HCT116 (cell line): Measurements from ENCODE around the gene GATAD2B. TPM values are rescaled to one million over a fixed set of nuclear protein-coding genes. Genes with fewer than 3 reads are reported as not detected.

Source experiments
- ATAC-seq: fragments of 200-7000 bp; cut with Tn5 transposase; 2 replicates; pipeline ENCODE4 v1.9.1; 2020; ENCODE audit warnings: mild to moderate bottlenecking, moderate library complexity
- BruUV-seq: library from RNA; stranded (reverse); fragments of 400-500 nt; replicated peaks from 2 replicates; lab custom pipeline; 2021; lab: Mats Ljungman, UMichigan
- CTCF ChIA-PET: fragments of 300-600 bp; sonication (Branson Sonifier 250); formaldehyde crosslinking; loops from one replicate; lab custom pipeline; 2021; ENCODE audit warnings: antibody characterized with exemption; lab: Charles Lee
- POLR2A ChIA-PET: fragments of 300-600, 350-600 bp; sonication (Branson Sonifier 250); formaldehyde crosslinking; loops from one replicate; lab custom pipeline; 2021; ENCODE audit warnings: antibody characterized with exemption; lab: Charles Lee
- RAD21 ChIA-PET, 2 experiments: fragments of 300-600 bp; sonication (Branson Sonifier 250); formaldehyde crosslinking; loops; one replicate each; lab custom pipeline; 2023; ENCODE audit warnings: low total read pairs in 2 of 2; ENCODE audit not compliant: uncharacterized antibody in 2 of 2, unreplicated experiment in 2 of 2, low non-redundant PET in 1 of 2; lab: Charles Lee
- DNase-seq: peaks from one replicate; pipeline ENCODE4 v3.0.0-alpha.2; 2010; ENCODE audit warnings: low read depth, low spot score
- H2AFZ ChIP-seq: fragments of 200-600 bp; shearing (Covaris generic), sonication (generic); 2 replicates; pipeline ENCODE4 v1.6.1; 2017; ENCODE audit warnings: low read depth, mixed run types, mixed read lengths, antibody characterized with exemption, low read length; ENCODE audit not compliant: poor library complexity, severe bottlenecking
- H3K27ac ChIP-seq: 2 replicates; pipeline ENCODE4 v1.5.1; 2012; ENCODE audit warnings: low read depth, low read length
- H3K27me3 ChIP-seq: fragments of 200-600 bp; sonication (generic); 2 replicates; pipeline ENCODE4 v1.6.1; 2016; ENCODE audit warnings: mixed run types, low read length, mixed read lengths; ENCODE audit not compliant: insufficient read depth
- H3K36me3 ChIP-seq, 2 experiments: fragments of 200-500 bp in 1 of 2; fragments of 200-600 bp in 1 of 2; sonication (Bioruptor generic) in 1 of 2; sonication (generic) in 1 of 2; 2 replicates each; pipeline versions ENCODE4 v1.5.1 to v1.6.1; 2014 to 2016; ENCODE audit warnings: low read length in 2 of 2, inconsistent platforms in 1 of 2, mixed read lengths in 1 of 2, mixed run types in 1 of 2; ENCODE audit not compliant: insufficient read depth in 2 of 2, control insufficient read depth in 1 of 2
- H3K4me1 ChIP-seq, 2 experiments: fragments of 200-600 bp in 1 of 2; sonication (generic) in 1 of 2; 2 replicates each; pipeline versions ENCODE4 v1.5.1 to v1.6.1; 2012 to 2017; ENCODE audit warnings: low read length in 2 of 2, inconsistent platforms in 1 of 2, mild to moderate bottlenecking in 1 of 2, mixed read lengths in 1 of 2, mixed run types in 1 of 2, moderate library complexity in 1 of 2; ENCODE audit not compliant: insufficient read depth in 2 of 2, control insufficient read depth in 1 of 2
- H3K4me2 ChIP-seq: fragments of 200-600 bp; sonication (generic); 2 replicates; pipeline ENCODE4 v1.6.1; 2017; ENCODE audit warnings: mixed run types, low read length, mixed read lengths
- H3K4me3 ChIP-seq, 2 experiments: fragments of 200-600 bp in 1 of 2; sonication (generic) in 1 of 2; replicated peaks in 1 of 2; 2 replicates each; pipeline ENCODE4 v1.5.1; 2011 to 2016; ENCODE audit warnings: low read length in 2 of 2, control low read depth in 1 of 2, low read depth in 1 of 2, mild to moderate bottlenecking in 1 of 2, mixed read lengths in 1 of 2, mixed run types in 1 of 2
- H3K79me2 ChIP-seq: fragments of 200-600 bp; sonication (generic); 2 replicates; pipeline ENCODE4 v1.6.1; 2017; ENCODE audit warnings: mild to moderate bottlenecking, mixed run types, low read length, moderate library complexity, mixed read lengths; ENCODE audit not compliant: insufficient read depth
- H3K9ac ChIP-seq: fragments of 200-600 bp; sonication (generic); 2 replicates; pipeline ENCODE4 v1.6.1; 2016; ENCODE audit warnings: low read length, mixed read lengths
- H3K9me2 ChIP-seq: fragments of 200-600 bp; sonication (generic), shearing (Covaris generic); 2 replicates; pipeline ENCODE4 v1.6.1; 2017; ENCODE audit warnings: mixed run types, mild to moderate bottlenecking, moderate library complexity; ENCODE audit not compliant: insufficient read depth
- H3K9me3 ChIP-seq, 2 experiments: fragments of 200-500 bp in 1 of 2; fragments of 200-600 bp in 1 of 2; sonication (Bioruptor generic) in 1 of 2; sonication (generic) in 1 of 2; 2 replicates each; pipeline ENCODE4 v1.6.1; 2014 to 2017; ENCODE audit warnings: low read length in 2 of 2, mixed read lengths in 2 of 2, inconsistent platforms in 1 of 2, low read depth in 1 of 2, mild to moderate bottlenecking in 1 of 2, mixed run types in 1 of 2, moderate library complexity in 1 of 2; ENCODE audit not compliant: control insufficient read depth in 1 of 2, insufficient read depth in 1 of 2
- H4K20me1 ChIP-seq: fragments of 200-600 bp; sonication (generic), shearing (Covaris generic); 2 replicates; pipeline ENCODE4 v1.6.1; 2017; ENCODE audit warnings: mixed run types, mild to moderate bottlenecking, moderate library complexity; ENCODE audit not compliant: insufficient read depth
- ATF3 ChIP-seq: IDR thresholded peaks from 2 replicates; pipeline ENCODE4 v1.6.1; 2012
- CEBPB ChIP-seq: IDR thresholded peaks from 2 replicates; pipeline ENCODE4 v1.6.1; 2012; ENCODE audit warnings: low read depth
- CTCF ChIP-seq, 3 experiments: fragments of 200-600 bp in 1 of 3; sonication (generic) in 1 of 3; IDR thresholded peaks in 2 of 3; conservative IDR thresholded peaks in 1 of 3; 2 replicates each; pipeline ENCODE4 v1.5.1; 2012 to 2017; ENCODE audit warnings: low read depth in 2 of 3, low read length in 2 of 3, antibody characterized with exemption in 1 of 3, borderline replicate concordance in 1 of 3, control low read depth in 1 of 3, mild to moderate bottlenecking in 1 of 3, mixed read lengths in 1 of 3, mixed run types in 1 of 3, moderate library complexity in 1 of 3; ENCODE audit not compliant: insufficient read depth in 1 of 3
- ELF1 ChIP-seq: IDR thresholded peaks from 2 replicates; pipeline ENCODE4 v1.6.1; 2012; ENCODE audit warnings: low read depth, borderline replicate concordance
- EZH2 ChIP-seq: fragments of 200-600 bp; sonication (generic); IDR thresholded peaks from 2 replicates; pipeline ENCODE4 v1.6.1; 2017; ENCODE audit warnings: antibody characterized with exemption, mixed run types
- EZH2phosphoT487 ChIP-seq: fragments of 200-600 bp; IDR thresholded peaks from 2 replicates; pipeline ENCODE4 v1.6.1; 2018; ENCODE audit warnings: antibody characterized with exemption, borderline replicate concordance
- FOSL1 ChIP-seq: IDR thresholded peaks from 2 replicates; pipeline ENCODE4 v1.6.1; 2012; ENCODE audit warnings: low read depth
- JUND ChIP-seq: IDR thresholded peaks from 2 replicates; pipeline ENCODE4 v1.6.1; 2012
- MAX ChIP-seq: IDR thresholded peaks from 2 replicates; pipeline ENCODE4 v1.6.1; 2012
- POLR2A ChIP-seq: IDR thresholded peaks from 2 replicates; pipeline ENCODE4 v1.7.0; 2011; ENCODE audit warnings: borderline replicate concordance; ENCODE audit not compliant: insufficient read depth, insufficient read length; ENCODE audit errors: extremely low read depth
- RAD21 ChIP-seq: IDR thresholded peaks from 2 replicates; pipeline ENCODE4 v1.6.1; 2012; ENCODE audit warnings: low read depth, mild to moderate bottlenecking
- REST ChIP-seq: IDR thresholded peaks from 2 replicates; pipeline ENCODE4 v1.6.1; 2012; ENCODE audit warnings: low read depth
- SP1 ChIP-seq: IDR thresholded peaks from 2 replicates; pipeline ENCODE4 v1.6.1; 2012; ENCODE audit warnings: low read depth
- SRF ChIP-seq: IDR thresholded peaks from 2 replicates; pipeline ENCODE4 v1.6.1; 2012; ENCODE audit warnings: low read depth
- TCF7L2 ChIP-seq: IDR thresholded peaks from 2 replicates; pipeline ENCODE4 v1.7.0; 2011; ENCODE audit warnings: borderline replicate concordance, inconsistent platforms; ENCODE audit not compliant: insufficient read depth, insufficient read length; ENCODE audit errors: extremely low read depth
- ZFX ChIP-seq: fragments of 450-650 bp; IDR thresholded peaks from 2 replicates; pipeline ENCODE4 v1.6.1; 2017
- ZNF274 ChIP-seq: fragments of 200-500 bp; sonication (Bioruptor generic); IDR thresholded peaks from 2 replicates; pipeline ENCODE4 v1.6.1; 2014; ENCODE audit warnings: mild to moderate bottlenecking, low read depth, low read length, inconsistent platforms
- intact Hi-C: fragments of 100-400 bp; cut with micrococcal nuclease; formaldehyde crosslinking; loops from 2 replicates; pipeline ENCODE4 v1.10.0; 2022
- total RNA-seq: library from RNA; stranded (reverse); gene quantifications from one replicate; pipeline ENCODE4 v1.2.1, GENCODE V29; 2021; ENCODE audit not compliant: unreplicated experiment

GATAD2B gene
- total RNA-seq, 1 experiment from 2014 or later = 50.2 TPM

- no peak overlapping the region for H3K4me3 ChIP-seq
- no peak for TF ChIP-seq SRF
- TF ChIP-seq SP1 = no peak
- no peak for TF ChIP-seq EZH2phosphoT487
- TF ChIP-seq ELF1 = no peak
- no peak for TF ChIP-seq POLR2A
- TF ChIP-seq TCF7L2 = no peak
- TF ChIP-seq REST = no peak
- no peak for TF ChIP-seq EZH2
- TF ChIP-seq RAD21 = no peak
- no peak for TF ChIP-seq ATF3
- TF ChIP-seq JUND = no peak
- no peak for TF ChIP-seq CEBPB
- TF ChIP-seq FOSL1 = no peak
- TF ChIP-seq MAX = no peak
- no peak for TF ChIP-seq ZFX
- no peak for TF ChIP-seq ZNF274
- no peak for TF ChIP-seq CTCF (IDR thresholded peaks at IDR 0.05 in 2 of 3, conservative IDR thresholded peaks at IDR 0.05 in 1 of 3; ENCODE audit: borderline replicate concordance in 1 of 3, insufficient read depth in 1 of 3, low read depth in 2 of 3, low read length in 2 of 3)
- ATAC-seq = no peak
- no peak overlapping the region for H3K4me2 ChIP-seq
- no peaks in the 10 kb centered on the region for H3K79me2 ChIP-seq
- DNase-seq = no peak
- H3K9ac ChIP-seq = no peak overlapping the region
- H3K9me2 ChIP-seq = no peaks in the 10 kb centered on the region
- H2AFZ ChIP-seq = no peak overlapping the region
- H3K27me3 ChIP-seq = no peaks in the 10 kb centered on the region
- CTCF ChIA-PET = no interaction called here
- BruUV-seq = no TSS peak
- intact Hi-C loops = no loop called here
- RAD21 ChIA-PET = no interaction called here
- H3K9me3 ChIP-seq = no peaks in the 10 kb centered on the region
- H4K20me1 ChIP-seq = no peaks in the 10 kb centered on the region
- POLR2A ChIA-PET = no interaction called here
- H3K36me3 ChIP-seq = no peaks in the 10 kb centered on the region
- no peak overlapping the region for H3K27ac ChIP-seq
- H3K4me1 ChIP-seq = peaks cover 0 to 8% of the 10 kb centered on the region in 2 experiments; a peak in 1 of 4 replicates
Measured at GRCh38 chr1:153790966-153791647, 131.7 kb downstream of the GATAD2B start.
